Astrocyte of the cerebellum (primary cell): ENCODE results near the gene DIAPH2.

Experiments
- DNase-seq: peaks from one replicate; pipeline ENCODE4 v3.0.0-alpha.2; 2011; ENCODE audit warnings: low read depth
- H3K4me3 ChIP-seq: 2 replicates; pipeline ENCODE4 v1.5.1; 2011; ENCODE audit warnings: mild to moderate bottlenecking, low read depth, low read length, moderate library complexity
- CTCF ChIP-seq: IDR thresholded peaks from 2 replicates; pipeline ENCODE4 v1.5.1; 2012; ENCODE audit warnings: low read length, low read depth, moderate library complexity, mild to moderate bottlenecking; ENCODE audit errors: missing control alignments
- in situ Hi-C: cut with HindIII; loops from 2 replicates; pipeline ENCODE4 v1.10.0; 2017; ENCODE audit warnings: low sequenced_read_pairs

The DIAPH2 gene

GRCh38 chrX:97602465-97603258 lies 918.0 kb downstream of the DIAPH2 start:
- TF ChIP-seq CTCF = no peak

GRCh38 chrX:97605271-97605670 lies 920.6 kb downstream of the DIAPH2 start:
- in situ Hi-C loops = no loop called here
- DNase-seq = no peak

More at GRCh38 chrX:97602465-97603258, 918.0 kb downstream of the DIAPH2 start:
- in situ Hi-C loops = no loop called here
- no peak for DNase-seq
- no peak overlapping the region for H3K4me3 ChIP-seq

GRCh38 chrX:97609357-97609756 lies 924.7 kb downstream of the DIAPH2 start:
- no peak for TF ChIP-seq CTCF
- H3K4me3 ChIP-seq = no peak overlapping the region
- DNase-seq = no peak
- in situ Hi-C loops = no loop called here

More at GRCh38 chrX:97605271-97605670, 920.6 kb downstream of the DIAPH2 start:
- no peak for TF ChIP-seq CTCF
- H3K4me3 ChIP-seq = no peak overlapping the region

GRCh38 chrX:97609938-97610337 lies 925.3 kb downstream of the DIAPH2 start:
- no peak for DNase-seq
- TF ChIP-seq CTCF = no peak

GRCh38 chrX:97616883-97617530 lies 932.4 kb downstream of the DIAPH2 start:
- TF ChIP-seq CTCF = no peak
- peak; percentile 8 for DNase-seq
- H3K4me3 ChIP-seq = no peak overlapping the region
- in situ Hi-C loops = no loop called here

More at GRCh38 chrX:97609938-97610337, 925.3 kb downstream of the DIAPH2 start:
- in situ Hi-C loops = no loop called here
- H3K4me3 ChIP-seq = no peak overlapping the region

- in situ Hi-C loops = no loop called here
- no peak for TF ChIP-seq CTCF
- H3K4me3 ChIP-seq = no peak overlapping the region
- no peak for DNase-seq
These were observed 934.9 kb downstream of the DIAPH2 start for GRCh38 chrX:97619499-97619898.
